ENCODE results near the gene GJA10.
"Not testable (repeated sequence)": the region's sequence is repeated elsewhere in the genome, so short reads cannot be mapped to it uniquely, and the experiment has no call there.

The GJA10 gene

DNA sequence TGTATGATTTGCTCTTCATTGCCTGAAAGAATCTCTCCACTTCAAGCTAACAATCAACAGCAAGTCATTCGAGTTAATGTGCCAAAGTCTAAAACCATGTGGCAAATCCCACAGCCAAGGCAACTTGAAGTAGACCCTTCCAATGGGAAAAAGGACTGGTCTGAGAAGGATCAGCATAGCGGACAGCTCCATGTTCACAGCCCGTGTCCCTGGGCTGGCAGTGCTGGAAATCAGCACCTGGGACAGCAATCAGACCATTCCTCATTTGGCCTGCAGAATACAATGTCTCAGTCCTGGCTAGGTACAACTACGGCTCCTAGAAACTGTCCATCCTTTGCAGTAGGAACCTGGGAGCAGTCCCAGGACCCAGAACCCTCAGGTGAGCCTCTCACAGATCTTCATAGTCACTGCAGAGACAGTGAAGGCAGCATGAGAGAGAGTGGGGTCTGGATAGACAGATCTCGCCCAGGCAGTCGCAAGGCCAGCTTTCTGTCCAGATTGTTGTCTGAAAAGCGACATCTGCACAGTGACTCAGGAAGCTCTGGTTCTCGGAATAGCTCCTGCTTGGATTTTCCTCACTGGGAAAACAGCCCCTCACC lies 1.1 kb downstream of the GJA10 start:
- H3K27ac ChIP-seq = no peak overlapping the region
- TF ChIP-seq ZFX (IDR thresholded peaks at IDR 0.05) = no peak
- TF ChIP-seq, protein P1, sequence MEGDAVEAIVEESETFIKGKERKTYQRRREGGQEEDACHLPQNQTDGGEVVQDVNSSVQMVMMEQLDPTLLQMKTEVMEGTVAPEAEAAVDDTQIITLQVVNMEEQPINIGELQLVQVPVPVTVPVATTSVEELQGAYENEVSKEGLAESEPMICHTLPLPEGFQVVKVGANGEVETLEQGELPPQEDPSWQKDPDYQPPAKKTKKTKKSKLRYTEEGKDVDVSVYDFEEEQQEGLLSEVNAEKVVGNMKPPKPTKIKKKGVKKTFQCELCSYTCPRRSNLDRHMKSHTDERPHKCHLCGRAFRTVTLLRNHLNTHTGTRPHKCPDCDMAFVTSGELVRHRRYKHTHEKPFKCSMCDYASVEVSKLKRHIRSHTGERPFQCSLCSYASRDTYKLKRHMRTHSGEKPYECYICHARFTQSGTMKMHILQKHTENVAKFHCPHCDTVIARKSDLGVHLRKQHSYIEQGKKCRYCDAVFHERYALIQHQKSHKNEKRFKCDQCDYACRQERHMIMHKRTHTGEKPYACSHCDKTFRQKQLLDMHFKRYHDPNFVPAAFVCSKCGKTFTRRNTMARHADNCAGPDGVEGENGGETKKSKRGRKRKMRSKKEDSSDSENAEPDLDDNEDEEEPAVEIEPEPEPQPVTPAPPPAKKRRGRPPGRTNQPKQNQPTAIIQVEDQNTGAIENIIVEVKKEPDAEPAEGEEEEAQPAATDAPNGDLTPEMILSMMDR (conservative IDR thresholded peaks at IDR 0.05) = no peak

DNA sequence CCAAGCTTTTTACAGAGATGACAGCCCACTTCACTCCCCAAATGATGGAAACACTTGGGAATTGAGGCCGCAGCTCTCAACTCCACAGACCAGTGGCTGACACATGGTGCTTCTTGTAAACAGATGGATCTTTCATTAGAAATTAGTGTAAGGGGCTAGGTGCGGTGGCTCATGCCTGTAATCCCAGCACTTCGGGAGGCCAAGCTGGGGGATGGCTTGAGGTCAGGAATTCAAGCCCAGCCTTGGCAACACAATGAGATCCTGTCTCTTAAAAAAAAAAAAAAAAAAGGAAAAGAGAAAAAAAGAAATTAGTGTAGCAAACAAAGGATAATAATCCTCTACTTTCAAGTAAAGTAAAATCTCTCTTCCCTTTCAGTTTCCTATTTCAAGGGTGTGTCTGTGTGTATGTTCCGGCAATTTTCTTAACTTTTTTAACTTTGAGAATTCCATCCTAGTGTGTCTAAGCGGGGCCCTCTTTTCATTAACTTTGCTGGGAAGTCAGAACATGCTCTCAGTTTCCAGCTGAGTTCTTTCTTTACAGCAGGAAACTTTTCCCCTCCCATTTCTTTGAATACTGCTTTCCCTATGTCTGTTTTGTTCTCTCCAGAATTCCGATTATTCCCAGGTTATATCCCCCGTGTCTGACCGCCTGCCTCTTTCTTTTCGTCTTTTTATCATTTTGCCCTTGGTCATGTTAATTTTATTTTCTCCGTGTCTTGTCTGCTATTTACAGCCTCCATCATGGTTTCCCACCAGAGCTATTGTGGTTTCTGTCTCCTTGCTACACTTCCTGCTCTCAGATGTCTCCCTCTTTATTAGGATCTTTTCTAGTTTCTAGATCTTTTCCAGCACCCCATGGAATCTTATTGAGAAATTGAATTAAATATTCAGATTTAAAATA lies 16.0 kb downstream of the GJA10 start:
- H3K27ac ChIP-seq = not testable (repeated sequence)

DNA sequence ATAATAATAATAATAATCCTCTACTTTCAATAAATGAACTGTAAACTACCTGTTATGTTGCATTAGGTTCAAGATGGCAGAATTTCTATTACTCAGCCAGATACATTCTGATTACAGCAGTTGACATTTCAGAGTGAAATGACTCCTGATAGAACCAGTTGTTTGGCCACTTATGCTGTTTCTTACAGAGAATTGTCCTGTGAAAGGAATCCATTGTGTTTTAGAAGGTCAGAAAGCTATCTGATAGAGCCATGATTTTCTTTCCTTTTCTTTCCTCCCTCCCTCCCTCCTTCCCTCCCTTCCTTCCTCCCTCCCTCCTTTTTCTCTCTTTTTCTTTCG lies 16.6 kb downstream of the GJA10 start:
- no peak overlapping the region for H3K27ac ChIP-seq
- TF ChIP-seq, protein P1 (conservative IDR thresholded peaks at IDR 0.05) = no peak
- no peak for TF ChIP-seq ZFX (IDR thresholded peaks at IDR 0.05)

DNA sequence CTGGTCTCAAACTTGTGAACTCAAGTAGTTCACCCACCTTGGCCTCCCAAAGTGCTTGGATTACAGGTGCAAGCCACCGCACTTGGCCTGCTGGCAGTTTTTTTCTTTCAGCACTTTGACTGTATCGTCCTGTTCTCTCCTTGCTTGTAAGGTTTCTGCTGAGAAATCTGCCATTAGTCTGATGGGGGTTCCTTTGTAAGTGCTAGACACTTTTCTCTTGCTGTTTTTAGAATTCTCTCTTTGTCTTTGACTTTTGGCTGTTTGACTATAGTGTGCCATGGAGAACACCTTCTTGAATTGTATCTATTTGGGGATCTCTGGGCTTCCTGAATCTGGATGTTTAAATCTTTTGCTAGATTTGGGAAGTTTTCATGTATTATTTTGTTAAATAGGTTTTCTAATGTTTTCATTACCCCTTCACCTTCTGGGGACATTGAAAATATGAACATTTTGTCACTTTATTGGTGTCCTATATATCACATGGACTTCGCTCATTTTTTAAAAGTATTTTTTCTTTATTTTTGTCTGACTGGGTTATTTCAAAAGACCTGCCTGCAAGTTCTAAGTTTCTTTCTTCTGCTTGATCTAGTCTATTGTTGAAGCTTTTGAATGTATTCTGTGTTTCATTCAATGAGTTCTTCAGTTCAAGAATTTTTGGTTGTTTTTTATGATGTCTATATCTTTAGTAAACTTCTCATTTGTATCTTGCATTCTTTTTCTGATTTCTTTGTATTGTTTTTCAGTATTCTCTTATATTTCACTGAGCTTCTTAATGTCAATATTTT lies 22.1 kb downstream of the GJA10 start:
- TF ChIP-seq ZFX (IDR thresholded peaks at IDR 0.05) = no peak
- TF ChIP-seq, protein P1 (conservative IDR thresholded peaks at IDR 0.05) = no peak
- H3K27ac ChIP-seq = no peak overlapping the region

DNA sequence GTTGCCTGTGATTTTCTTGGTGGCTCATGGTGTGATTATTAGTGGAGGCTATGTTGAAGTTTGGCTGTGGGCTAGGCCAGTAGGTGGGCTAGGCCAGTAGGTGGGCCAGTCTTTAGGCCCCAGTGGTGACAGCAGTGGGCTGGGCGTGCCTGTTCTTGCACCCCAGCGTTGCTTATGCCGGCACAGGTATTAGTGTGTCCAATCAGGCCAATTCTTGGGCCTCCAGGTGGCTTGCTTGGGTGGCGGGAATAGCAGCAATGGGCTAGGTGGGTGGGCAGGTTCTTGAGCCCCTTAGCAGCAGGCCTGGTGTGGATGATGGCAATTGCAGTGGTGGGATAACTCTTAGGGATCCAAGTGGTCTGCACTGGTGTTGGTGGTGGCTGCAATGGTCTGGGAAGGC lies 22.9 kb downstream of the GJA10 start:
- no peak overlapping the region for H3K27ac ChIP-seq
- TF ChIP-seq ZFX (IDR thresholded peaks at IDR 0.05) = no peak
- TF ChIP-seq, protein P1 (conservative IDR thresholded peaks at IDR 0.05) = no peak

DNA sequence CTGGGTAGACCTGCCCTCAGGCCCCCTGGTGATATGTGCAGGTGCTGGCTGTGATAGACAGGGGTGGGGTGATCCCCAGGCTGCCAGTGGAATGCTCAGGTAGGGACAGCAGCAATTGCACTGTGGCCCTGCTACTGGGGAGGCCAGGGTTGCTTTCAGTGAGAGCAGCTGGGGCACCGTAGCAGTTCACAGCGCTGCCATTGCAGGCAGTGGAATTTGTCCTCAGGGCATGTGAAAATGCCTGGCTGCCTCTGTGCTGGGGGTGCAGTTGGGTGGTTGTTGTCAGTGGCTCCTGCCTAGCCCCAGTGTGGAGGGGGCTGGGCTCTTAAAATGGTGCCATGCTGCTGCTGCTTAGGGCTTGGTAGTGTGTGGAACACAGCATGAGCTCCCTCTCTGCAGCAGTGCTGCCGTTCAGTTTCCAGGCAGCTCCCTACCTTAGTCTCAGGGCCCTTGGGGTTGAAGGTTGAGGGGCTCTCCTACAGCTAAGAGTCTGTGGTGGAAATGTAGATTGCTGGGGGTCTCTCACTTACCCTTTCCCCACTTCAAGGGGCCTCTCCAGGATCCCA lies 23.6 kb downstream of the GJA10 start:
- TF ChIP-seq ZFX (IDR thresholded peaks at IDR 0.05) = no peak
- TF ChIP-seq, protein P1 (conservative IDR thresholded peaks at IDR 0.05) = no peak
- H3K27ac ChIP-seq = no peak overlapping the region

DNA sequence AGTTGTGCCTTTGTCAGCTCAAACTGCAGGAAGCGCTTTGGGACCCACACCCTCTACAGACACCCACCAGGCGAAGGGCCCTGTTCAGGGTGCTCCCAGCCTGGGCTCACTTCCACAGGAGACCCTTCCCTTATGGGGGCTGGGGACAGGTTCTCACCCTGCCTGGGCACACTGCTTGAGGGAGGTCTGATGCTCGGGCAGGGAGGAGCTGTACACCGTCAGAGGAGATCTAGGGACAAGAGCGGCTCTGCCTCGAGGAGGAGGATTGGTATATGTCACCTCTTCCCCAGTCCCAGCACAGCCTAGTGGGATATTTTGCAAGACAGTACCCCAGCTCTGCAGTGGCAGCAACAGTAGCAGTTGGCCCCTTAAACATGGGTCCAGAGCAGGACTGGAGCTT lies 26.9 kb downstream of the GJA10 start:
- H3K27ac ChIP-seq = no peak overlapping the region
- no peak for TF ChIP-seq ZFX (IDR thresholded peaks at IDR 0.05)
- TF ChIP-seq, protein P1 (conservative IDR thresholded peaks at IDR 0.05) = no peak

All from C4-2B (cell line).